ENCODE results near the gene DDX51. TPM values are rescaled to one million over a fixed set of nuclear protein-coding genes. Genes with fewer than 3 reads are reported as not detected.
"Not testable (repeated sequence)": the region's sequence is repeated elsewhere in the genome, so short reads cannot be mapped to it uniquely, and the experiment has no call there.

Gene DDX51
- total RNA-seq, 1 experiment from 2014 or later = 16.2 TPM

- TF ChIP-seq EZH2 (IDR thresholded peaks at IDR 0.05; ENCODE audit: low read depth) (no peak), CTCF (conservative IDR thresholded peaks at IDR 0.05) (no peak)
- intact Hi-C loops (cut with micrococcal nuclease; ENCODE audit: unreplicated experiment) = no loop called here
- no peak overlapping the region for H3K4me3 ChIP-seq
- no peak overlapping the region for H2AFZ ChIP-seq
- POLR2A ChIA-PET (ENCODE audit: unreplicated experiment) = no interaction called here
- H3K27me3 ChIP-seq (ENCODE audit: insufficient read depth, low read depth) = no peaks in the 10 kb centered on the region
- BruUV-seq (replicated peaks) = no TSS peak
- no peak overlapping the region for H3K27ac ChIP-seq
- CTCF ChIA-PET = no interaction called here
- H4K20me1 ChIP-seq (ENCODE audit: insufficient read depth) = peaks cover 12% of the 10 kb centered on the region; the same call in 1 of the 2 replicates
- no peak for DNase-seq
- H3K36me3 ChIP-seq (ENCODE audit: low read depth) = 0 out of 2 replicates have a peak, but pooled peaks cover 6% of the 10 kb centered on the region
- no peaks in the 10 kb centered on the region for H3K4me1 ChIP-seq (replicated peaks; ENCODE audit: insufficient read depth)
- H3K9me2 ChIP-seq (ENCODE audit: insufficient read depth) = no peaks in the 10 kb centered on the region
- no peaks in the 10 kb centered on the region for H3K79me2 ChIP-seq (ENCODE audit: low read depth)
- H3K9me3 ChIP-seq (ENCODE audit: insufficient read depth, low read depth) = no peaks in the 10 kb centered on the region
- H3F3A ChIP-seq (ENCODE audit: insufficient read depth, low read depth) = no peaks in the 10 kb centered on the region
- H3K4me2 ChIP-seq = no peak overlapping the region
Measured at GRCh38 chr12:132103542-132104308, 40.4 kb downstream of the DDX51 start.

DNA sequence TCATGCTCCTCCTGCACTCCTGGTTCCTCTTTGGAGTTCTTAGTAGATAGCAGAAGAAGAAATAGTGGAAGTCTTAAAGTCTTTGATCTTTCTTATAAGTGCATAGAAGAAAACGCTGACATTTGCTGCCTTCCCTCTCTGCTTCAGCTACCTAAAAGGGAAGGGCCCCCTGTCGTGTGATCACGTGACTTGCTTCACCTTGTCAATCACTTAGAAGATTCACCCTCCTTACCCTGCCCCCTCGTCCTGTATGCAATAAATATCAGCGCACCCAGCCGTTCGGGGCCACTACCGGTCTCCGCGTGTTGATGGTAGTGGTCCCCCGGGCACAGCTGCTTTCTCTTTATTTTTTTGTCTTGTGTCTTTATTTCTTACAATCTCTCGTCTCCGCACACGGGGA lies 41.0 kb downstream of the DDX51 start:
- H4K20me1 ChIP-seq (ENCODE audit: insufficient read depth); intact Hi-C loops (cut with micrococcal nuclease; ENCODE audit: unreplicated experiment); H3K79me2 ChIP-seq (ENCODE audit: low read depth); H3K9me3 ChIP-seq (ENCODE audit: insufficient read depth, low read depth); BruUV-seq (replicated peaks); H3K27me3 ChIP-seq (ENCODE audit: insufficient read depth, low read depth); H3K4me3 ChIP-seq; POLR2A ChIA-PET (ENCODE audit: unreplicated experiment); H3K36me3 ChIP-seq (ENCODE audit: low read depth); CTCF ChIA-PET; DNase-seq; H3K4me2 ChIP-seq; H3K27ac ChIP-seq; H3K4me1 ChIP-seq (replicated peaks; ENCODE audit: insufficient read depth); H2AFZ ChIP-seq; H3F3A ChIP-seq (ENCODE audit: insufficient read depth, low read depth); H3K9me2 ChIP-seq (ENCODE audit: insufficient read depth): not testable (repeated sequence)

DNA sequence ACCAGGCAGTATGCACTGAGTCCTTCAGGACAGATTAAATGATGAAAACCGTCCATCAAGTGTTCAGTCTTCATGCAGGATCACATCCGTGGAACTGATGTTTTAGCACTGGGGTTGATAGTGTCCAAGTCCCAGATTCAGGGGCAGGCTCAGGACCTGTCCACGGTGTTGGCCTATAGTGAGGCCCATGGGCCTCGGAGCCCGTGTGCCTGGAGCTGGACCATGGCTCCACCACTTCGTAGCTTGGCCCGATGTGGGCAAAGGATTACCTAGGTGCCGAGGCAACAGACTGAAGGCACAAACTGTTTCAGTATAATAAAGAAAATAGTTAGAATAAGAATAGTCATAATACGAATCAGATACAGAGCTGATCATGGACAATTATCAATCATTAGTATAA lies 41.8 kb downstream of the DDX51 start:
- no peaks in the 10 kb centered on the region for H3K79me2 ChIP-seq (ENCODE audit: low read depth)
- BruUV-seq (replicated peaks) = no TSS peak
- 0 out of 2 replicates have a peak, but pooled peaks cover 2% of the 10 kb centered on the region for H3F3A ChIP-seq (ENCODE audit: insufficient read depth, low read depth)
- H3K9me2 ChIP-seq (ENCODE audit: insufficient read depth) = no peaks in the 10 kb centered on the region
- peaks cover 11% of the 10 kb centered on the region; the same call in 1 of the 2 replicates for H3K36me3 ChIP-seq (ENCODE audit: low read depth)
- TF ChIP-seq EZH2 (IDR thresholded peaks at IDR 0.05; ENCODE audit: low read depth) = no peak
- TF ChIP-seq CTCF (conservative IDR thresholded peaks at IDR 0.05) = no peak
- POLR2A ChIA-PET (ENCODE audit: unreplicated experiment) = no interaction called here
- no peak overlapping the region for H2AFZ ChIP-seq
- DNase-seq = no peak
- no peaks in the 10 kb centered on the region for H3K9me3 ChIP-seq (ENCODE audit: insufficient read depth, low read depth)
- CTCF ChIA-PET = interaction anchor here (0.6 kb wide), 1 partner anchor 151 kb away, joined by 3 read pairs; no protein-coding TSS in a partner anchor
- intact Hi-C loops (cut with micrococcal nuclease; ENCODE audit: unreplicated experiment) = no loop called here
- no peak overlapping the region for H3K27ac ChIP-seq
- H3K4me2 ChIP-seq = no peak overlapping the region
- no peaks in the 10 kb centered on the region for H3K4me1 ChIP-seq (replicated peaks; ENCODE audit: insufficient read depth)
- H3K4me3 ChIP-seq = no peak overlapping the region
- H3K27me3 ChIP-seq (ENCODE audit: insufficient read depth, low read depth) = no peaks in the 10 kb centered on the region
- peaks cover 8% of the 10 kb centered on the region; the same call in 1 of the 2 replicates for H4K20me1 ChIP-seq (ENCODE audit: insufficient read depth)

Data from PC-9 (cell line).